A549 (cell line): ENCODE measurements around the gene HSPB2. TPM values are rescaled to one million over a fixed set of nuclear protein-coding genes. Genes with fewer than 3 reads are reported as not detected.

ENCODE experiments used
- ATAC-seq, 2 experiments: fragments of 200-7000 bp in 1 of 2; fragments of >200 bp in 1 of 2; cut with Nextera tagmentation in 1 of 2; cut with Tn5 transposase in 1 of 2; 3 replicates each; pipeline versions ENCODE4 v1.8.0 to v1.9.1; 2018 to 2020; ENCODE audit warnings: mild to moderate bottlenecking in 1 of 2, moderate library complexity in 1 of 2
- CTCF ChIA-PET: fragments of 300-600 bp; sonication (Branson Sonifier 250); formaldehyde crosslinking; extraction: SDS; loops from one replicate; lab custom pipeline; 2021; ENCODE audit warnings: antibody characterized with exemption, inconsistent platforms; lab: Yijun Ruan, JAX
- POLR2A ChIA-PET: fragments of 350-600 bp; formaldehyde crosslinking; extraction: SDS; loops from one replicate; lab custom pipeline; 2021; ENCODE audit warnings: antibody characterized with exemption, inconsistent platforms; lab: Yijun Ruan, JAX
- DNase-seq, 2 experiments: peaks; one replicate each; pipeline versions ENCODE4 v3.0.0 to v3.0.0-alpha.2; 2011 to 2016; ENCODE audit warnings: low read depth in 1 of 2, low spot score in 1 of 2
- FAIRE-seq: peaks from 2 replicates; lab custom pipeline; 2011; peaks lifted over from hg19 to GRCh38; lab: Jason Lieb, UNC
- H3K27ac ChIP-seq, 2 experiments: fragments of >200 bp; sonication (Bioruptor Twin); formaldehyde crosslinking; 3 replicates each; pipeline ENCODE4 v1.5.1; 2016 to 2017
- H3K4me1 ChIP-seq: fragments of >200 bp; sonication (Bioruptor Twin); formaldehyde crosslinking; 3 replicates; pipeline ENCODE4 v1.6.1; 2016
- H3K4me2 ChIP-seq: fragments of >200 bp; sonication (Bioruptor Twin); formaldehyde crosslinking; 3 replicates; pipeline ENCODE4 v1.6.1; 2016
- H3K4me3 ChIP-seq: fragments of >200 bp; sonication (Bioruptor Twin); formaldehyde crosslinking; 3 replicates; pipeline ENCODE4 v1.5.1; 2016
- H3K9me3 ChIP-seq: fragments of >200 bp; sonication (Bioruptor Twin); formaldehyde crosslinking; 3 replicates; pipeline ENCODE4 v1.6.1; 2016
- CHD2 ChIP-seq: fragments of 150-350 bp; IDR thresholded peaks from 2 replicates; pipeline ENCODE4 v1.6.1; 2014; ENCODE audit warnings: low read length; ENCODE audit not compliant: partially characterized antibody
- CHD4 ChIP-seq: fragments of 200-600 bp; sonication (generic); IDR thresholded peaks from 2 replicates; pipeline ENCODE4 v1.6.1; 2016; ENCODE audit warnings: antibody characterized with exemption, mild to moderate bottlenecking, borderline replicate concordance
- EHF ChIP-seq: fragments of 250-450 bp; sonication (Bioruptor Pico); IDR thresholded peaks from 2 replicates; pipeline ENCODE4 v1.5.0; 2020; ENCODE audit warnings: mild to moderate bottlenecking
- ESRRA ChIP-seq: fragments of 150-350 bp; IDR thresholded peaks from 2 replicates; pipeline ENCODE4 v1.6.1; 2014; ENCODE audit warnings: mild to moderate bottlenecking, low read length, borderline replicate concordance
- FOXS1 ChIP-seq: fragments of 250-450 bp; sonication (Bioruptor Pico); IDR thresholded peaks from 2 replicates; pipeline ENCODE4 v1.5.0; 2020; ENCODE audit warnings: mild to moderate bottlenecking, moderate library complexity
- HDAC2 ChIP-seq: fragments of 200-600 bp; sonication (generic); IDR thresholded peaks from 2 replicates; pipeline ENCODE4 v1.6.1; 2016
- HOXA7 ChIP-seq: fragments of 250-450 bp; sonication (Bioruptor Pico); IDR thresholded peaks from 2 replicates; pipeline ENCODE4 v1.5.0; 2020; ENCODE audit warnings: mild to moderate bottlenecking, moderate library complexity
- HOXB13 ChIP-seq: fragments of 250-450 bp; sonication (Bioruptor Pico); IDR thresholded peaks from 2 replicates; pipeline ENCODE4 v1.5.0; 2020; ENCODE audit warnings: low read depth, mild to moderate bottlenecking, moderate library complexity
- HOXB5 ChIP-seq: fragments of 250-450 bp; sonication (Bioruptor Pico); IDR thresholded peaks from 2 replicates; pipeline ENCODE4 v1.5.0; 2020; ENCODE audit warnings: mild to moderate bottlenecking, moderate library complexity
- JUNB ChIP-seq: fragments of >200 bp; sonication (Bioruptor Twin); formaldehyde crosslinking; IDR thresholded peaks from 2 replicates; pipeline ENCODE4 v1.6.1; 2016
- KDM1A ChIP-seq: fragments of 200-600 bp; sonication (generic); IDR thresholded peaks from 2 replicates; pipeline ENCODE4 v1.6.1; 2016; ENCODE audit warnings: low read depth, mild to moderate bottlenecking
- NFE2L2 ChIP-seq: fragments of 150-350 bp; conservative IDR thresholded peaks from 2 replicates; pipeline ENCODE4 v1.6.1; 2014; ENCODE audit warnings: low read length
- NR3C1 ChIP-seq: fragments of >200 bp; sonication (Bioruptor Twin); formaldehyde crosslinking; IDR thresholded peaks from 3 replicates; pipeline ENCODE4 v1.6.1; 2017
- RARB ChIP-seq: fragments of 250-450 bp; sonication (Bioruptor Pico); IDR thresholded peaks from 2 replicates; pipeline ENCODE4 v1.8.0; 2021; ENCODE audit warnings: mild to moderate bottlenecking, moderate library complexity
- RFX5 ChIP-seq: fragments of 450-650 bp; IDR thresholded peaks from 2 replicates; pipeline ENCODE4 v1.7.1; 2014; ENCODE audit warnings: antibody characterized with exemption, mild to moderate bottlenecking, moderate library complexity
- SMC3 ChIP-seq: fragments of >200 bp; sonication (Bioruptor Twin); formaldehyde crosslinking; IDR thresholded peaks from 3 replicates; pipeline ENCODE4 v1.6.1; 2018; ENCODE audit warnings: inconsistent platforms
- TP53 ChIP-seq: fragments of 250-450 bp; sonication (Bioruptor Pico); IDR thresholded peaks from 2 replicates; pipeline ENCODE4 v1.5.0; 2021; ENCODE audit warnings: mild to moderate bottlenecking, moderate library complexity
- WGBS: methylation state at CpG from one replicate; pipeline ENCODE4 v1.1.6; 2017; ENCODE audit errors: missing lambda C conversion rate; 5-methylcytosine and 5-hydroxymethylcytosine counted together
- polyA plus RNA-seq, 4 experiments: library from polyadenylated mRNA; depleted of rRNA in 3 of 4; stranded (reverse); fragments of >200 nt; fragmentation: RNase III in 1 of 4; extraction: RNeasy Plus Mini Kit Qiagen cat#74134 plus additional on column Dnase treatment in 1 of 4; gene quantifications; 2 replicates in 3 of 4; 3 replicates in 1 of 4; pipeline ENCODE4 v1.2.3, GENCODE V29; 2011 to 2017
- TF ChIP-seq, protein P1 (sequence below): IDR thresholded peaks from 2 replicates; pipeline ENCODE4 v1.6.1; 2012; ENCODE audit warnings: low read depth, borderline replicate concordance
- TF ChIP-seq, protein P2 (sequence below): IDR thresholded peaks from 2 replicates; pipeline ENCODE4 v1.6.1; 2012
- TF ChIP-seq, protein P3 (sequence below): fragments of 450-650 bp; IDR thresholded peaks from 2 replicates; pipeline ENCODE4 v1.6.1; 2014; ENCODE audit warnings: antibody characterized with exemption

The HSPB2 gene
- polyA plus RNA-seq, 2 of the 4 experiments (the other 2 are of a cell fraction) = not detected

DNA sequence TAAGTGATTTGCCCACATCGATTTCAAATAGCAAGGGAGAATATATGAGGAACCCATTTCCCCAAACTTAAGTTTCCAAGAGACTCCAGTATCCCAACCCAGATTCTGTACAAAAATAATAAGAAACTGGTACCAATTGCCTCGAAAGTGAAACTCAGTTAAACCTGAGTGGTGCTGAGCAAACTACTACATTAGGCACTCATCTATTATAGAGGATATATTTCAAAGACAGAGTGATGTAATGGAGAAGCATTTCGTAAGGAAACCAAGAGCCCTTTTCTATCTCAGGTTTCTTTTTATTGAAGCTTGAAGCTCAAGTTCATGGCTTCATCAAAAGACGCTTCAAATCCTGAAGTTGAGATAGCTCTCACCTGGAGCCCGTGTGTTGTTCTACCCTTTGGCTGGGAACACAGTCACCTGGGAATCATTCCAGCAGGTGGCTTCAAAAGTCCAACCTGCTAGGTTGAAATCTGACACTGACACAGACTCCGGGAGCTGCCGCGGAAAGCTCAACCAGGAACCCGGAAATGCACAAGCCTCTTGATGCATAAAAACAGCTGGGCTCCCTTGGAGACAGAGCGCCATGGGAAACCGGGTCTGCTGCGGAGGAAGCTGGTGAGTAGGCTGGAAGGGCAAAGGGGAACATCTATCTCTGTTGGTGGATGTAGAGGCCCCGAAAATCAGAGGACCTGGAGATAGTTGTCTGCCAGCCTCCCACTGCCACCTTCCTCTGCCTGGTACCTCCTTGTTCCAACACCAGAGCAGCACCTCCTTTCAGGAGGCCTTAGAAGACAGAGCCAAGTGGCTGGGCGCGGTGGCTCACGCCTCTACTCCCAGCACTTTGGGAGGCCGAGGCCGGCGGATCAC, 6.1 kb downstream of the HSPB2 start, which contains the start of gene C11orf52 (continued):
- no peak for TF ChIP-seq ESRRA

DNA sequence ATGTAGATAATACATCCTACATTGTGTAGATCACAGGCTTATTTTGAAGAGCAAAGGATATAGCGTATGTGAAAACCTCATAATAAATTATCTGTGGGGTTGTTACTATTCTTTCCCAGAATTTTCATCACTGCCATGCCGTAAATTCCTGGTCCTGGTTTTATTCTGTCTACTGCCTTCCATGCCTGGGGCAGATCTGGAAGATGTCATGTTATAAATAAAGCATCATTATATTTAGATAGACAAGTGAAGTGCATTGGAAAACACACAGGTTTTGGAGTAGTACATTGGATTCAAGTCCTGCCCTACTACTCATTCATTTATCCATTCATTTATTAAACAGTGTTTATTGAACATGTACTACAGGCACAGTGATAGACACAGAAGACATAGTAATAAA, 8.4 kb downstream of the HSPB2 start:
- POLR2A ChIA-PET = no interaction called here
- peaks cover 39% of the 10 kb centered on the region for H3K4me1 ChIP-seq
- CTCF ChIA-PET = interaction anchor here (0.6 to 0.8 kb wide), 2 partner anchors 66 to 558 kb away, joined by 3 to 4 read pairs; no protein-coding TSS in a partner anchor
- no peak for ATAC-seq
- no peak for FAIRE-seq
- DNase-seq = no peak
- H3K9me3 ChIP-seq = no peaks in the 10 kb centered on the region
- 96% methylated on average over 2 of the region's 2 CpGs for WGBS
- H3K4me2 ChIP-seq = no peak overlapping the region
- H3K4me3 ChIP-seq = no peak overlapping the region
- no peak overlapping the region for H3K27ac ChIP-seq
- TF ChIP-seq KDM1A = no peak
- TF ChIP-seq HDAC2 = no peak
- TF ChIP-seq HOXB13 (CRISPR knock-in tag) = no peak
- TF ChIP-seq, protein P1, sequence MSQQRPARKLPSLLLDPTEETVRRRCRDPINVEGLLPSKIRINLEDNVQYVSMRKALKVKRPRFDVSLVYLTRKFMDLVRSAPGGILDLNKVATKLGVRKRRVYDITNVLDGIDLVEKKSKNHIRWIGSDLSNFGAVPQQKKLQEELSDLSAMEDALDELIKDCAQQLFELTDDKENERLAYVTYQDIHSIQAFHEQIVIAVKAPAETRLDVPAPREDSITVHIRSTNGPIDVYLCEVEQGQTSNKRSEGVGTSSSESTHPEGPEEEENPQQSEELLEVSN = no peak
- TF ChIP-seq, protein P2, sequence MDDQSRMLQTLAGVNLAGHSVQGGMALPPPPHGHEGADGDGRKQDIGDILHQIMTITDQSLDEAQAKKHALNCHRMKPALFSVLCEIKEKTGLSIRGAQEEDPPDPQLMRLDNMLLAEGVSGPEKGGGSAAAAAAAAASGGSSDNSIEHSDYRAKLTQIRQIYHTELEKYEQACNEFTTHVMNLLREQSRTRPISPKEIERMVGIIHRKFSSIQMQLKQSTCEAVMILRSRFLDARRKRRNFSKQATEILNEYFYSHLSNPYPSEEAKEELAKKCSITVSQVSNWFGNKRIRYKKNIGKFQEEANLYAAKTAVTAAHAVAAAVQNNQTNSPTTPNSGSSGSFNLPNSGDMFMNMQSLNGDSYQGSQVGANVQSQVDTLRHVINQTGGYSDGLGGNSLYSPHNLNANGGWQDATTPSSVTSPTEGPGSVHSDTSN = no peak

DNA sequence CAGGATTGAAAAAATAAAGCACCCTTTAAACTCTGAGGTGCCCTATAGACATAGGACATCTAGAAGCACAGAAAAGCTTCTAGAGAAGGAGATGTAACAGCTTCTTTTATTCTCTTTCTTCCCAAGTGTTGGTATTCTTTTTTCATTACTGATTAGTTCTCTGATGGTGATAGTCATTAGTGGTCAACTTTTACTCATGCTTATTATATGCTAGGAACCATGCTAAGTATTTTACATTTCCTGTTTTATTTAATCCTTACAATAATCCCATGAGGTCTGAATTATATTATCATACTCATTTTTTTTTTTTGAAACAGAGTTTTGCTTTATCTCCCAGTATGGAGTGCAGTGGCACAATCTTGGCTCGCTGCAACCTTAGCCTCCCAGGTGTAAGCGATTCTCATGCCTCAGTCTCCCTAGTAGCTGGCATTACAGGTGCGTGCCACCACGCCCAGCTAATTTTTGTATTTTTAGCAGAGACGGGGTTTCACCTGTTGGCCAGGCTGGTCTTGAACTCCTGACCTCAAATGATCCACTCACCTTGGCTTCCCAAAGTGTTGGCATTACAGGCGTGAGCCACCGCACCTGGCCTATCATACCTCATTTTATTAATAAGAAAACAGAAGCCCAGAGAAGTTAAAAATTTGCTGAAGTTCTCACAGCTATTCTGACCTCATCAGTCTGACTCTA, 9.2 kb downstream of the HSPB2 start:
- CTCF ChIA-PET = interaction anchor here (0.8 kb wide), 1 partner anchor 65 kb away, joined by 3 read pairs; no protein-coding TSS in a partner anchor
- POLR2A ChIA-PET = interaction anchor here (0.6 kb wide), 1 partner anchor 15 kb away, joined by 3 read pairs; no protein-coding TSS in a partner anchor

More for the DNA sequence above, 9.2 kb downstream of the HSPB2 start:
- Histone ChIP-seq H3K27ac (peak overlapping the region; percentile 22 to 34; a peak in 1 of 6 replicates), H3K9me3 (no peaks in the 10 kb centered on the region), H3K4me2 (no peak overlapping the region), H3K4me1 (peaks cover 44% of the 10 kb centered on the region), H3K4me3 (no peak overlapping the region)
- ATAC-seq (no peak), DNase-seq (no peak), FAIRE-seq (no peak)
- no peak for TF ChIP-seq NFE2L2
- TF ChIP-seq HDAC2 = no peak
- no peak for TF ChIP-seq RFX5
- TF ChIP-seq, protein P1 = no peak
- TF ChIP-seq, protein P2 = no peak
- TF ChIP-seq CHD2 = no peak
- TF ChIP-seq JUNB = no peak
- TF ChIP-seq CHD4 = no peak
- TF ChIP-seq EHF (CRISPR knock-in tag) = no peak
- no peak for TF ChIP-seq HOXB5
- TF ChIP-seq NR3C1 = no peak
- no peak for TF ChIP-seq HOXA7 (CRISPR knock-in tag)
- no peak for TF ChIP-seq TP53 (CRISPR knock-in tag)
- no peak for TF ChIP-seq SMC3
- TF ChIP-seq RARB (CRISPR knock-in tag) = no peak
- TF ChIP-seq, protein P3, sequence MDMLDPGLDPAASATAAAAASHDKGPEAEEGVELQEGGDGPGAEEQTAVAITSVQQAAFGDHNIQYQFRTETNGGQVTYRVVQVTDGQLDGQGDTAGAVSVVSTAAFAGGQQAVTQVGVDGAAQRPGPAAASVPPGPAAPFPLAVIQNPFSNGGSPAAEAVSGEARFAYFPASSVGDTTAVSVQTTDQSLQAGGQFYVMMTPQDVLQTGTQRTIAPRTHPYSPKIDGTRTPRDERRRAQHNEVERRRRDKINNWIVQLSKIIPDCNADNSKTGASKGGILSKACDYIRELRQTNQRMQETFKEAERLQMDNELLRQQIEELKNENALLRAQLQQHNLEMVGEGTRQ = no peak
- TF ChIP-seq FOXS1 = no peak
- 93% methylated on average over 7 of the region's 7 CpGs for WGBS
